Midbrain (tissue), 1 donor: Measurements from ENCODE around the gene KANK2.
A peak's percentile ranks its signal among the peaks of the same experiment; 100 is the strongest.
"Not testable (repeated sequence)": the region's sequence is repeated elsewhere in the genome, so short reads cannot be mapped to it uniquely, and the experiment has no call there.

Experiments
- DNase-seq: peaks from one replicate; lab custom pipeline; 2025; lab: John Stamatoyannopoulos, UW

The KANK2 gene

DNA sequence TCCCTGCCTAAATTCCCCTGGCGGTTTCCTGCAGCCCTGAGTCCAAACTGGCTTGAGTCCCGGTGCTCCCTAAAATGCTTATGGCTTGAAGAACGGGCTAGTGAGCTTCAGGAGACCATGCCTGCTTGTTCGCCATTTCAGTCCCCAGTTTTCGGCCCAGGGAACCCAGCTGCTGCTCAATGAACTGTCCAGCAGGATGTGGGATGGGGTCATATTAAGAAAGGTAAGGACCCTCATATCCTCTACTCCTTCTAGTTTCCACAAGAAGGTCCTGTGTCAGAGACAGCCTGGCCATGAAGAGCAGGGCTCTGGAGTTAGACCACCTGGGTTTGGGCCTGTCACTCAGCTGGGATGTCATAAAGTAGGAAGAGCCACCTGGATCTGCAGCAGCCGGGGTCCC lies 24.8 kb downstream of the KANK2 start:
- DNase-seq, result no peak

DNA sequence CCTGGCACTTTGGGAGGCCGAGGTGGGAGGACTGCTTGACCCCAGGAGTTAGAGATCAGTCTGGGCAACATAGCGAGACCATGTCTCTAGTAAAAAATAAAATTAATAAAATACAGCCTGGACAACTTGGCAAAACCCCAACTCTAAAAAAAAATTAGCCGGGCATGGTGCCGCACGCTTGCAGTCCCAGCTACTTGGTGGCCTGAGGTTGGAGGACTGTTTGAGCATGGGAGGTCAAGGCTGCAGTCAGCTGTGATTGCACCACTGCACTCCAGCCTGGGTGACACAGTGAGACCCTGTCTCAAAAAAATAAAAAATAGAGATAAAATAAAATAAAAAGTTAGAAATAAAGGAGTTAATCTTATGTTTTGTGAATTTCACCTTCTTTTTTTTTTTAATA lies 26.2 kb downstream of the KANK2 start:
- no peak for DNase-seq

DNA sequence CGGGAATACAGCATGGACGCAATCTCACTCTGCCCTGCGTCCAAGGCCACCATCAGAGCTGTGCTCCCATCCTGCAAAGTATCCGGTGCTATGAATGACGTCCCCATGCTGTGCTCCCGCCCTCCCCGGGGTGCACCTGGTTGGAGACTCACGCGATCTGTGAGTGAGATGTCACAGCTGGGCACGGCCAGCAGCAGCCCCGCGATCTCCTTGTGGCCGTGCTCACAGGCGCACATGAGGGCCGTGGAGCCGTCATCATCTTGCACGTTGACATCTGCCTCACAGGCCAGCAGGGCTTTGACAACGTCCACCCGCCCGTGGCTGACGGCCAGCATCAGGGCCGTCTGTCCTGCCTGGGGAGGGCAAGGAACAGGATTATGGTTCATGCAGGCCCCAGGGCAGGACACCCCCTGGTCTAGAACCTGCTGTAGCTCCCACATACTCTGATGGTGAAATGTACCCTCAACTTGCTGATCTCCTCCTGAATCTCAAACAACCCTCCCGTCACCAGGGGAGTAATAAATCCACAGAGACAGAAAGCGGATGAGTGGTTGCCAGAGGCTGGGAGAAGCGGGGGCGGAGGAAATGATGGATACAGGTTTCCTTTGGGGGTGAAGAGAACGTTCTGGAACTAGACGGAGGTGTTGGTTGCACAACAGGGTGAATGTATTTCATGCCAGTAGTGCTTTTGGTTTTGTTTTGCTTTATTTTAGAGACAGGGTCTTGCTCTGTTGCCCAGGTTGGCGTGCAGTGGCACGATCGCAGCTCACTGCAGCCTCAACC lies 27.3 kb downstream of the KANK2 start:
- DNase-seq, result no peak

DNA sequence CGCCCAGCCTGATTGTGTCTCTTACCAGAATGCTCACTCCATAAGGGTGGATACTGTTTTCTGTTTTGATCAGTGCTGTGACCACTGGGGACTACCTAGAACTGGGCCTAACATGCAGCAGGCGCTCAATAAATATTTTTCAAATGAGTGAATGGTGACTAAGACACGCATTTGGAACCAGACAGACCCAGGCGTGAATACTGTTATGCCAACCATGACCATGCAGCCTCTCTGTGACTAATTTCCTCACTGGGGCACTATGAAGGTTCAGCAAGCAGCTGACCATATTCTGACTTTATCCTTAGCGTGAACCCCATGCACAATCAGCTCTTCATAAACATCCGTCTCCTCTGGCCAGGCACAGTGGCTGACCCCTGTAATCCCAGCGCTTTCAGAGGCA lies 28.8 kb downstream of the KANK2 start:
- DNase-seq, result no peak

DNA sequence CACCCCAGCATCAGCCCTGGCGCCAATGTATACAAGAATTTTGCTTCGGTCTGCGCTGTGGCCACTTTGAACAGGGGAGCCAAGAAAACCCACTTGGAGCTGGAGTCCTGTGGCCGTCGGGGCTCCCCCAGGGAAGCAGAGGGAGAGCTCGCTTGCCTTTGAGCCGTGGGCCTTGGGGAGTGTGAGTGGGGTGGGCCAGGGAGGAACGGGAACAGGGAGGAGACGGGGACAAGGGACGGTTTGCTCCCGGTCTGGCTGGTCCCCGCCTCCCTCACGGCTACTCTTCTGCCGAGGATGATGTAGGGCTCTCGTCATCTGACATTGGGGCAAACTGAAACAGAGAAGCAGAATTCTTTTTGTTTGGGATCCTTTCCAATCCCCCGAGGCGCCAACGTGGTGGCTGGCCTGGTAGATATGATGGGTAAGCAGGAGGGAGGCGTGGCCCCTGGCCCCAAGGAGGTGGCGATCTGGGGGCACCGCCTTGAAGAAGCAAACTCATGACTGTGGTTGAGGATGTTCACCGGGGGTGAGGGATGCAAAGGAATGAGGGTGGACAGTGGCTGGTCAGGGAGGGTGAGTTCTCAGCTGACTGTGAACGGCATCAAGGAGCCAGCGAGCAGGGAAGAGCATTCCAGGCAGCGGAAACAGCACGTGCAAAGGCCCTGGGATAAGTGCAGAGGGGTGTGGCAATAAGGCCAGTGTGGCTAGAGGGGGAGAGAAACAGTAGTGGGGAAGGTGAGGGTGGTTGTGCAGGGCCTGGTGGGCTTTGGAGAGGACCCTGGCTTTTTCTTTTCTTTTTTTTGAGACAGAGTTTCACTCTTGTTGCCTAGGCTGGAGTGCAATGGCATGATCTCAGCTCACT lies 30.8 kb downstream of the KANK2 start:
- no peak for DNase-seq

DNA sequence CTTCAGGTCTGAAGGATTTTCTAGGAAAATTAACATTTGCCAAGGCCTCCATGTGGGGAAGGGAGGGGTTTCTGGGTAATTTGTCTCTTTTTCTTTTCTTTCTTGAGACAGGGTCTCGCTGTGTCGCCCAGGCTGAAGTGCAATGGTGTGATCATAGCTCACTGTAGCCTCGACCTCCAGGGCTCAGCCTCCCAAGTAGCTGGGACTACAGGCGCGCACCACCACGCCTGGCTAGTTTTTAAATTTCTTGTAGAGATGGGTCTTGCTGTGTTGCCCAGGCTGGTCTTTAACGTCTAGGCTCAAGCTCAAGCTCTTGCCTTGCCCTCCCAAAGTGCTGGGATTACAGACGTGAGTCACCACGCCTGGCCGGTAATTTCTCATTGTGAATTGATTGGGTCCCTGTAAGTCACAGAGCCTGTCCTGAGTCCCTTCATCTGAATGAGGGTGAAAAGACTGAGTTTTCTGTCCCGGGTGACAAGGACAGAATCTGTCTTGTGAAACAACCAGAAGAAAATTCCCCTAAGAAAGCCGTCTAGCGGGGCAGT lies 31.8 kb downstream of the KANK2 start:
- DNase-seq, result no peak

DNA sequence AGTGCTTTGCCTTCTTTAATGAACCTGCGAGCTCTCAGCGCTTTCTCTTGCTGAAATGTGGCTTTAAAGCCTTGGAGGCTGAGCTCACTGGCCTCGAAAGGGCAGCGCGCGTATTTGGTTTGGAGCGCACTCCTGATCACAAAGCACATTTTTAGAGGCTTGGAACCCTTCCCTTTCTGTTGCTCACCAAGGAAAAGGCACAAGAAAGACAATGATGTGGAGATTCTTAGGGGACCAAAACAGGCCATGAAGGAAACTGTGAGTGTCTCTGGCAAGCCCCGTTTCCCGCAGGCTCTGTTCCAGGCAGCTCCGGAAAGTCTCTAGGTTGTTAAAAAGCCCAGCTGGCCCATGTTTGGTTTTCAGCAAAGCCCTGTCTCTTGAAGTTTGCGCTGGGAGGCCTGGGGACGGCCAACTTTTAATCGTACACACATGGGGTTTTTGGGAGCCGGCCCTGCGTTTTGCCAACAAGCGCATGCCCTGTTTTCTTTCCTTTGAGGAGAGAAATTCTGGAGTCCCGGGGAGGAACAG lies 32.4 kb downstream of the KANK2 start:
- peak; percentile 86 for DNase-seq

DNA sequence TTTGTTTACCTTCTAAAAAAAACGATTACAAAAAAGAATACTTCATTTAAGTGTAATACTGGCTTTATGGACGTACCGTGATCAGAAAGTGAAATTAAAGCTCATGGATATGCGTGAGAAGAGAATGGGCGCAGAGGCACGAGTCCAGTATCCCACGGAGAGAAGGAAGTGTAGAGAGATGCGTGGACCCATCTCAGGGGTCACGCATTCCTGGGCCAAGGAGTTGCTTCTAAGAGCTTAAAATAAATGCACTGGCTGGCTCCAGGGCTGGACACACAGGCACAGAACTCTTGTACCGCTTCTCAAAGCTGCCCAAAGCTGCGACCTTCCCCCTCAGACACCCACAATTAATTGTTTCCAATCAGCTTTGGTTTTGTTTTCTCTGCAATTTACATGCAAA lies 33.0 kb downstream of the KANK2 start:
- DNase-seq, result no peak

DNA sequence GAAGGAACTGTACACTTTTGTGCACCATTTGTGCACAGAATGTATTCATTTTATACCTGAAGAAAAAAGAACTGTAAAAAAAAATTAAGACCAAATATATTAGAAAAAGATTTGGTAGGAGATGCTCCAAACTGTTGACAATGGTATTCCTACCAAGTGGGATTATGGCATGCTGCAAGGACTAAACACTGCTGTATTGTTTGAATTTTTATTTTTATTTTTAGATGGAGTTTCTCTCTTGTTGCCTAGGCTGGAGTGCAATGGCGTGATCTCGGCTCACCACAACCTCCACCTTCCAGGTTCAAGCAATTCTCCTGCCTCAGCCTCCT lies 36.9 kb downstream of the KANK2 start:
- DNase-seq, result not testable (repeated sequence)

DNA sequence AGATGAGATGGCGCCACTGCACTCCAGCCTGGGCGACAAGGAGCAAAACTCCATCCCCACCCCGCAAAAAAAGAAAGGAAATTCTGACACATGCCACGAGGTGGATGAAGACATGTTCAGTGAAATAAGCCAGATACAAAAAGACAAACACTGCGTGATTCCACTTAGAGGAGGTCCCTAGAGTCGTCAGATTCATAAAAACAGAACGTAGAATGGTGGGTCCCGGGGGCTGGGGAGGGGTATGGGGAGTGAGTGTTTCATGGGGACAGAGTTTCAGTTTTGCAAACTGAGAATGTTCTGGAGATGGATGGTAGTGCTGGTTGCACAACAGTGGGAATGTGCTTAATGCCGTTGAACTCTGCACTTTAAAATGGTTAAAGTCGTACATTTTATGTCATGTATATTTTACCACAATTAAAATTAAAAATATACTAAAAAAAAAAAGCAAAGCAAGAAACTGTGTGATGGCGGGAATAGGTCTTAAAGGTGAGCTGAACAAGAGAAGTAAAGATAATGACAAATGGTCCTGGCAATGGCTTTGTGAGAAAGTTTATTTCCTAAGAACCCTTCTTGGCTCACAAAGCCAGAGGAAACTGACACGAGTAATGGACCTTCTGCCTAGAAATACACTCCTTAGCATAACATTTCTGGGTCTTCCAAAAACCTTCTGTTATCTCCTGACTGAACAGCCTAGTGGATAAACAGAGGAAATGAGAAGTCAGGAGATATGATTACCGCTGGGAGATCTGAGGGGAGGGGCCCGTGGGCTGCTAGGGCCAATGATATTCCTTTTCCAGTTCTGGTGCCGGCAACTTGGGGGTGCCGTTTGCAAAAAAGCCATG lies 37.5 kb downstream of the KANK2 start:
- DNase-seq, result no peak

DNA sequence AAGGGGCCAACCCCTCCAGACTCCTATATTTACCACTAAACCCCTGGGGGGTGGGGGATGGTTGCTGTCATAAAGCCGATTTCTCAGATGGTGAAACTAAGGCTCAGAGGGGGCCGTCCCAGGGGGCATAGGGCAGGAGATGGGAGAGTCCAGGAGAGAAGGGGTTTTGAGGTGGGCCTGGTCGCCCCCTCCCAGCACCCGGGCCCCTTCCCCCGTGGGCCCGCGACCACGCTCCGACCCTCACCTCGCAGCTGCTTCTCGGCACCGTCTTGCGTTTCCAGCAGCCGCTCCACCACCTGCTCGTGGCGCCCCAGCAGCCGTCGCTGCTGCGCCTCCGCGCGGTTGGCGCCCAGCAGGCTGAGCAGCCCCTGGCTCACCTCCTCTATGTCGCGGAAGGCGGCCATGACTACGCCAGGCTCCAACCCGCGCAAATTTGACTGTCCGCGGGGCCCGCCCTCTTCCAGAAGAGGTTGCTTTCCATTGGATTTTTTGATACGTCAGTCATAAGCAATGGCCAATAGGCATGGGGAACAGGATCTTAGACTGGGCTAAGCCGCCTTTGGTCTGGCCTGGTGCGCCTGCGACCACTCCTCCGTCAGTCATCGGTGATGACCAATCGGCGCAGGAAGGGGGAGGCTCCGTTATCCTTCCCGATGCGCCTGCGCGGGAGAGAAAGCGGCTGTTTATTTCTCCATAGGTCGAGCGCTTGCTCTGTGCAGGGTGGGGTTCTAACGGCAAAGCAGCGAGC lies 41.8 kb downstream of the KANK2 start, which contains the start of gene SPC24:
SPC24 (minus strand) TSS at position 410 of the 748 bp plus-strand sequence; CDS start at position 404, 6 bp downstream.
- DNase-seq, result peak; percentile 98

DNA sequence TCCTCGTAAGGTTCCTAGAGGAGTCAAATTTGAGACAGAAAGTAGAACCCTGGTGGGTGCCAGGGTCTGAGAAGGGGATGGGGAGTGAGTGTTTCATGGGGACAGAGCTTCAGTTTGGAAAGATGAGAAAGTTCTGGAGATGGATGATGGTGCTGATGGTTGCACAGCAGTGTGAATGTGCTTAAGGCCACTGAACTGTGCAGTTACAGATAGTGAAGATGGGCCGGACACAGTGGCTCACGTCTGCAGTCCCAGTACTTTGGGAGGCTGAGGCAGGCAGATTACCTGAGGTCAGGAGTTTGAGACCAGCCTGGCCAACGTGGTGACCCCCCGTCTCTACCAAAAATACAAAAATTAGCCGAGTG lies 42.7 kb downstream of the KANK2 start:
- no peak for DNase-seq

DNA sequence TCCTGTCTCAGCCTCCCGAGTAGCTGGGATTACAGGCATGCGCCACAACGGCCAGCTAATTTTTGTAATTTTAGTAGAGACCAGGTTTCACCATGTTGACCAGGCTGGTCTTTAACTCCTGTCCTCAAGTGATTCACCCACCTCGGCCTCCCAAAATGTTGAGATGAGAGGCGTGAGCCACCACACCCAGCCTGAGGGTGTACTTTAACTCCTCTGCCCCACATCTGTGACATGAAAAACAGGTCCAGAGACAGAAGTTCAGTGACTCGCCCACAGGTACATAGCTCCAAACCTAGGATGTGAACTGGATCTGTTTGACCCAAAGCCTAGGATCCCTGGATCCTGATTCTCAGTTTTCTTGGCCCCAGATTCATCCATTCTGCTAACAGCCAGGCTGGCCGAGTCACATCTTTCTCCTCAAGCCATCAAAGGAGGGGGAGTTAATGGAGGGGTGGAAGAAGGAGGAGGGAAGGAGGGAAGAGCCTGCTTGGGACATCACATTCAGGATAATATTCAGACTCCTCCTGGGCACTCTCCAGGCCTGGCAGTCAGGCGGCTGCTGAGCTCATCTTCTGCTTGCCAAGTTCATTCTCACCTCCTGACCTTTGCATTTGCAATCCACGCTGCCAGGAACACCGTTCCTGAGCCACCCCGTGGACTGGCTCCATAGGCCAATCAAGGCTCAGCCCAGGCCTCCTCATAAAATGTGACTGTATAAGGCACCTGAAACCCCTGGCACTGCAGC lies 44.9 kb downstream of the KANK2 start:
- peak; percentile 22 for DNase-seq

DNA sequence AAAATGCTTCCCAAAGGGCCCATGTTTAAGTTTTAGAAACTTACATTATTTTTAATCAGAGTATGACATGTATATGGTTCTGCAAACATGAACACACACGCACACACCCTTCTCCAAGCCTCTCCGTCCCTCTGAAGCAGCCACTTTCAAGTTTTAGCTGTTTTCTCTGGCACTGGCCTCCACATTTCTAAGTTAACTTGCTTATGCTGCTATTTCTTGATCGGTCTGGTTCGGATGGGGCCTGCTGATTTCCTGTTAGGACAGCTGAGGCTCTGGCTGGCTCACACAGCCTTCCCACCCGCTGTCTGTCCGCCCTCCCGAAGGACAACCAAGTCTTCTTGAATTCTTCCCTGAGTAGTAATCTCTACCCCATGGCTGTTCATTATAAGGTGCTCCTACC lies 46.2 kb downstream of the KANK2 start:
- DNase-seq, result no peak

DNA sequence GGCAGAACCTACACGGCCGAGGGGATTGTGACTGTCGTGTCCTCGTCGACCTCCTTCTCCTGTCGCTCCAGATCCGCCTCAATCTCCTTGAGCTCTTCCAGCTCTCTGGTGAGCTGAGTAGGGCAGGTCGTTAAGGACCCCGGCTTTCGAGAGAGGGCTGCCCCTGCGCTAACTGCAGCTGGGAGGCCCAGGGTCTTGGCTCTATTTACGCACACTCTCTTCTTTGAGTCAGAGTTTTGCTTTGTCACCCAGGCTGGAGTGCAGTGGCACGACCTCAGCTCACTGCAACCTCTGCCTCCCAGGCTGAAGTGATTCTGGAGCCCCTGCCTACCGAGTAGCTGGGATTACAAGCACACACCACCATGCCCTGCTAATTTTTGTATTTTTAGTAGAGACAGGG lies 49.3 kb downstream of the KANK2 start:
- no peak for DNase-seq

DNA sequence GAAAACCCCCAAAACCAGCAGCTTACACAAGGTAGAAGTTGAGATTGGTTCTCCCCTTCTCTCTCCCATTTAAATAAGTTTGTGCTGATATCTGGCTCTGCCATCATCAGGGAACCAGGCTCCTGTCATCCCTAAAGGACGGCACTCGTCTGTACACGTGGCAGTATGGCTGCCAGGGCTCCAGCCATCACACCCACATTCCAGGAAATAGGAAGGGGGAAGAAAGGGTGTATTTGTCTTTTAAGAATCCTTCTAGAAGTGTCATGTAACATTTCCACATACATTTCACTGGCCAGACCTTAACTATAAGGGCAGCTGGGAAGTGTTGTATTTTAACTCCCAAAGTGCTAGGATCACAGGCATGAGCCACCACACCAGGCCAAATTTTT lies 51.8 kb downstream of the KANK2 start:
- DNase-seq, result no peak

DNA sequence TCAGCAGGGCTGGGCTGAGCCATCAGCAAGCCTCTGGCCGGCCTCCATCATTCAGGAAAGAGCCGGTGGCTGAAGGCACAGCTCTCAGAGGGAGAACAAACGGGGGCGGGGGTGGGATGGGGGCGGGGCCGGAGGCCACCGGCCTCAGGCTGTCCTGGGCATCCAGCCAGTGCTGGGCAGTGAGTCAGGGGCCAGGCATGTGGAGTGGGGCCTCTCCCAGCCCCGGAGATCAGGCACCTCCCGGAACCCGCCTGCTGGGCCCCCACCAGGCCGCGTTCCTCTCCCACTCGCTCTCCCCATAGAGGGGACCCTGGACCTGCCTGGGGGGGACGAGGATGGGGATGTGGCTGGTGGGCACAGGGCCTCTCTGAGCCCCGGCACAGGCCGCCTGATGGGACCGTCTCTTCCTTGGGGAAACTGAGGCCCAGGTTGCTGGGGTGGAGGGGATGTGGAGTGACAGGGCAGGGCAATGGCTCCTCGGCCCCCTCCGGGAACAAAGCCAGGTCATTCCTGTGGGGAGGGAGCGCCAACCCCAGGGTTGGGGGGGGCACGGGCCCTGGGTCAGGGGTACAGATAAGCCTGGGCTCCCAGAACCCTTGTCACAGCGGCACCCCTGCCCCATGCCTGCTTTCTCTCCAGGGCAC lies 54.7 kb downstream of the KANK2 start:
- DNase-seq, result peak; percentile 39

DNA sequence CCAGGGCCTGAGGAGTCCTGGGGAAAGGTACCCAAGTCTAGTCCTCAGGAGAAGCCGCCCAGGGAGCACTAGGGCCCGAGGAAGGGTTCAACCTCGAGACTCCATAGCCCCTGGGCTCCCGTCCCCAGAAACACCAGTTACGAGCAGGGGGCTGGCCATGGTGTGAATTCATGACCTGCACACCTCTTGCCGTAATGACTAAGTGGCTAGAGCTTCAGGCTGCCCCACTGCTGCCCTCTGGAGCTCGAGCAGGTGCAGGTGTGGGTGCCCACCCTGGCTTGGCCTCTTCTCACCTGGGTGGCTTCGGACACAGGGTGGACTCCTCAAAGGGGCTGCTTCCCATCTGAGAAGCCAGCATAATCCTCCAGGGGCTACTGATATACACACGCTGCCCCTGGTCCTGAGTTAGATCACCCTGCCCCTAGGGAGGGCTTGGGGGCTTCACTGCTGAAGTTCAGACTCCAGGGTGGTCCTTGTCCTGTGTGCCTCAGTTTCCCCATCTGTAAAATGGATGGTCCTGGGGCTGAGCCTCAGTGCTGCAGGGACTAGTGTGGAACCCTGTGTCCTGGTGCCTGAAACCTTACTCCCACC lies 55.3 kb downstream of the KANK2 start:
- DNase-seq, result no peak

DNA sequence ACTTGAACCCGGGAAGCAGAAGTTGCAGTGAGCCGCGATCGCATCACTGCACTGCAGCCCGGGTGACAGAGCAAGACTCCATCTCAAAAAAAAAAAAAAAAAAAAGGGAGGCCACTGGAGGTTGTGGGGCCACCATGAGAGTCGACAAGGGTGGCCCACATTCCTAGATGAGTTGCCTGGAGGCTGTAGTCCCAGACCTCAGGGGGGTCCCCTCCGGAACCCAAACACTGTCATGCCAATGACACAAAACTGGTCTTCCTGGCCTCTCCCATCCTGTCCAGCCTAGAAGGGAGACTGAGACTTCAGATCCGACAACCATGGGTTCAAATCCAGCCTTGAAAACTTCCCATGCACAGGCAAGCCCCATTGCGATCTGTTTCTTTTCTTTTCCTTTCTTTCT lies 56.4 kb downstream of the KANK2 start:
- DNase-seq, result no peak
